Adrenal gland (tissue), 5 donors: Measurements from ENCODE around the gene RNF148.

ENCODE experiments used
- POLR2A ChIP-seq, 2 donors: fragments of 450-650 bp; IDR thresholded peaks; one replicate each; pipeline ENCODE4 v1.6.1; 2017; ENCODE audit warnings: antibody characterized with exemption in 2 of 2, mild to moderate bottlenecking in 2 of 2, moderate library complexity in 1 of 2
- TF ChIP-seq, protein P1 (sequence below), 6 experiments: fragments of 450-650 bp in 4 of 6; fragments of 200-600 bp in 2 of 6; sonication (generic) in 1 of 6; IDR thresholded peaks; 1 replicate in 5 of 6; 2 replicates in 1 of 6; pipeline versions ENCODE4 v1.5.1 to v1.8.0; 2016 to 2021; ENCODE audit warnings: antibody characterized with exemption in 6 of 6, mild to moderate bottlenecking in 2 of 6, moderate library complexity in 1 of 6
- donor health status: DM: no; HTN: no; CAD: no.

DNA sequence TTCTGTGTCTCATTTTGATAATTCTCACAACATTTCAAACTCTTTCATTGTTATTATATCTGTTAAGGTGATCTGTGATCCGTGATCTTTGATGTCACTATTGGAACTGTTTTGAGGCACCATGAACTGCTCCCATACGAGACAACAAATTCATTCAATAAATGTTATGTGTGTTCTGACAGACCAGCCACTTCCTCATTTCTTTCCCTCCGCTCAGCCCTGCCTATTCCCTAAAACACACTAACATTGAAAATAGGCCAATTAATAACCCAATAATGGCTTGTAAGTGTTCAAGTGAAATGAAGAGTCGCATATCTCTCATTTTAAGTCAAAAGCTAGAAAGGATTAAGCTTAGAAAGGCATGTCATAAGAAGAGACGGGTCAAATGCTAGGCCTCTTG is 49.0 kb downstream of the RNF148 start:
- TF ChIP-seq, protein P1, sequence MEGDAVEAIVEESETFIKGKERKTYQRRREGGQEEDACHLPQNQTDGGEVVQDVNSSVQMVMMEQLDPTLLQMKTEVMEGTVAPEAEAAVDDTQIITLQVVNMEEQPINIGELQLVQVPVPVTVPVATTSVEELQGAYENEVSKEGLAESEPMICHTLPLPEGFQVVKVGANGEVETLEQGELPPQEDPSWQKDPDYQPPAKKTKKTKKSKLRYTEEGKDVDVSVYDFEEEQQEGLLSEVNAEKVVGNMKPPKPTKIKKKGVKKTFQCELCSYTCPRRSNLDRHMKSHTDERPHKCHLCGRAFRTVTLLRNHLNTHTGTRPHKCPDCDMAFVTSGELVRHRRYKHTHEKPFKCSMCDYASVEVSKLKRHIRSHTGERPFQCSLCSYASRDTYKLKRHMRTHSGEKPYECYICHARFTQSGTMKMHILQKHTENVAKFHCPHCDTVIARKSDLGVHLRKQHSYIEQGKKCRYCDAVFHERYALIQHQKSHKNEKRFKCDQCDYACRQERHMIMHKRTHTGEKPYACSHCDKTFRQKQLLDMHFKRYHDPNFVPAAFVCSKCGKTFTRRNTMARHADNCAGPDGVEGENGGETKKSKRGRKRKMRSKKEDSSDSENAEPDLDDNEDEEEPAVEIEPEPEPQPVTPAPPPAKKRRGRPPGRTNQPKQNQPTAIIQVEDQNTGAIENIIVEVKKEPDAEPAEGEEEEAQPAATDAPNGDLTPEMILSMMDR (IDR thresholded peaks at IDR 0.05): no peak
- no peak for TF ChIP-seq POLR2A (IDR thresholded peaks at IDR 0.05)
